HepG2 (cell line): ENCODE results near the gene HES6. TPM values are rescaled to one million over a fixed set of nuclear protein-coding genes. Genes with fewer than 3 reads are reported as not detected.

Experiments
- ATF4 ChIP-seq, 2 experiments: fragments of 450-650 bp in 1 of 2; sonication (generic) in 1 of 2; formaldehyde crosslinking; IDR thresholded peaks; 2 replicates each; pipeline versions ENCODE4 v1.5.0 to v1.8.0; 2020 to 2022; ENCODE audit warnings: mild to moderate bottlenecking in 1 of 2, missing genetic modification reagents in 1 of 2
- ATF7 ChIP-seq, 2 experiments: fragments of 450-650 bp in 1 of 2; sonication (generic) in 1 of 2; formaldehyde crosslinking in 1 of 2; IDR thresholded peaks; 2 replicates each; pipeline versions ENCODE4 v1.4.0 to v1.6.1; 2016 to 2020; ENCODE audit warnings: antibody characterized with exemption in 1 of 2, mild to moderate bottlenecking in 1 of 2, missing genetic modification reagents in 1 of 2
- BRD4 ChIP-seq: sonication (generic); formaldehyde crosslinking; IDR thresholded peaks from 2 replicates; pipeline ENCODE4 v1.4.0; 2020; ENCODE audit warnings: missing genetic modification reagents
- DMAP1 ChIP-seq: IDR thresholded peaks from 2 replicates; pipeline ENCODE4 v1.6.1; 2016
- HMGXB3 ChIP-seq: sonication (generic); formaldehyde crosslinking; IDR thresholded peaks from 2 replicates; pipeline ENCODE4 v1.4.0; 2020; ENCODE audit warnings: missing genetic modification reagents, borderline replicate concordance
- KLF16 ChIP-seq, 2 experiments: sonication (generic) in 1 of 2; formaldehyde crosslinking in 1 of 2; IDR thresholded peaks; 2 replicates each; pipeline versions ENCODE4 v1.6.1 to v1.8.0; 2016 to 2023; ENCODE audit warnings: missing genetic modification reagents in 2 of 2, missing compliant biosample characterization in 1 of 2
- KMT2B ChIP-seq: IDR thresholded peaks from 2 replicates; pipeline ENCODE4 v1.6.1; 2016; ENCODE audit warnings: missing genetic modification reagents, missing compliant biosample characterization
- MAZ ChIP-seq, 2 experiments: sonication (generic) in 1 of 2; formaldehyde crosslinking in 1 of 2; IDR thresholded peaks; 2 replicates each; pipeline versions ENCODE4 v1.5.0 to v1.6.1; 2012 to 2020; ENCODE audit warnings: low read depth in 2 of 2, mild to moderate bottlenecking in 2 of 2, borderline replicate concordance in 1 of 2, improper control_type of control experiment in 1 of 2, low read length in 1 of 2, missing genetic modification reagents in 1 of 2, moderate library complexity in 1 of 2
- NAIF1 ChIP-seq: sonication (generic); formaldehyde crosslinking; IDR thresholded peaks from 2 replicates; pipeline ENCODE4 v1.5.0; 2020; ENCODE audit warnings: mild to moderate bottlenecking, missing genetic modification reagents, borderline replicate concordance
- SMAD3 ChIP-seq: sonication (generic); formaldehyde crosslinking; IDR thresholded peaks from 2 replicates; pipeline ENCODE4 v1.4.0; 2020; ENCODE audit warnings: missing genetic modification reagents
- SMC3 ChIP-seq: IDR thresholded peaks from 2 replicates; pipeline ENCODE4 v1.6.1; 2011; ENCODE audit warnings: low read length, improper control_type of control experiment
- ZKSCAN8 ChIP-seq: IDR thresholded peaks from 2 replicates; pipeline ENCODE4 v1.6.1; 2016; ENCODE audit warnings: borderline replicate concordance, missing genetic modification reagents, missing compliant biosample characterization
- ZNF253 ChIP-seq: sonication (generic); formaldehyde crosslinking; IDR thresholded peaks from 2 replicates; pipeline ENCODE4 v1.8.0; 2022; ENCODE audit warnings: mild to moderate bottlenecking, missing genetic modification reagents, borderline replicate concordance
- ZNF263 ChIP-seq: sonication (generic); formaldehyde crosslinking; IDR thresholded peaks from 2 replicates; pipeline ENCODE4 v1.4.0; 2020; ENCODE audit warnings: missing genetic modification reagents
- ZNF292 ChIP-seq: sonication (generic); formaldehyde crosslinking; IDR thresholded peaks from 2 replicates; pipeline ENCODE4 v1.8.1; 2022; ENCODE audit warnings: mild to moderate bottlenecking, low read depth, missing genetic modification reagents, borderline replicate concordance
- ZNF556 ChIP-seq: sonication (generic); formaldehyde crosslinking; IDR thresholded peaks from 2 replicates; pipeline ENCODE4 v1.4.0; 2020; ENCODE audit warnings: mild to moderate bottlenecking, missing genetic modification reagents, borderline replicate concordance
- ZNF598 ChIP-seq: sonication (generic); formaldehyde crosslinking; IDR thresholded peaks from 2 replicates; pipeline ENCODE4 v1.5.1; 2020; ENCODE audit warnings: mild to moderate bottlenecking, missing genetic modification reagents, borderline replicate concordance
- ZNF883 ChIP-seq: sonication (generic); formaldehyde crosslinking; IDR thresholded peaks from 2 replicates; pipeline ENCODE4 v1.5.1; 2020; ENCODE audit warnings: mild to moderate bottlenecking, missing genetic modification reagents; ENCODE audit errors: not compliant biosample characterization
- polyA plus RNA-seq, 8 experiments: library from polyadenylated mRNA; depleted of rRNA in 3 of 8; stranded (reverse) in 7 of 8; unstranded in 1 of 8; fragments of >200 nt; fragmentation: Illumina TruSeq in 4 of 8; extraction: Trizol in 4 of 8; gene quantifications; 2 replicates each; pipeline versions ENCODE4 v1.2.1 to v1.2.3, GENCODE V29; 2011 to 2016; ENCODE audit warnings: low read depth in 4 of 8, missing spikeins in 1 of 8, mixed read lengths in 1 of 8; ENCODE audit not compliant: insufficient read depth in 1 of 8
- total RNA-seq, 5 experiments: library from RNA; depleted of rRNA; stranded (reverse); fragments of >200 nt; fragmentation: Illumina TruSeq; extraction: Trizol; gene quantifications; 2 replicates each; pipeline ENCODE4 v1.2.3, GENCODE V29; 2016; ENCODE audit warnings: low read depth in 1 of 5
- TF ChIP-seq, protein P1 (sequence below): sonication (generic); formaldehyde crosslinking; IDR thresholded peaks from 2 replicates; pipeline ENCODE4 v1.8.0; 2022; ENCODE audit warnings: low read depth, missing genetic modification reagents
- TF ChIP-seq, protein P2 (sequence below): sonication (generic); formaldehyde crosslinking; IDR thresholded peaks from 2 replicates; pipeline ENCODE4 v1.8.1; 2023; ENCODE audit warnings: mild to moderate bottlenecking, missing genetic modification reagents

HES6 gene
- total and polyA plus RNA-seq, 2 of the 13 experiments (the other 11 are each of a cell fraction or from before 2014, with no cell fraction given): 19.5 to 82.8 TPM

GRCh38 chr2:238220274-238220891 is 19.5 kb downstream of the HES6 start (continued):
- TF ChIP-seq KMT2B (CRISPR knock-in tag): no peak
- TF ChIP-seq, protein P1, sequence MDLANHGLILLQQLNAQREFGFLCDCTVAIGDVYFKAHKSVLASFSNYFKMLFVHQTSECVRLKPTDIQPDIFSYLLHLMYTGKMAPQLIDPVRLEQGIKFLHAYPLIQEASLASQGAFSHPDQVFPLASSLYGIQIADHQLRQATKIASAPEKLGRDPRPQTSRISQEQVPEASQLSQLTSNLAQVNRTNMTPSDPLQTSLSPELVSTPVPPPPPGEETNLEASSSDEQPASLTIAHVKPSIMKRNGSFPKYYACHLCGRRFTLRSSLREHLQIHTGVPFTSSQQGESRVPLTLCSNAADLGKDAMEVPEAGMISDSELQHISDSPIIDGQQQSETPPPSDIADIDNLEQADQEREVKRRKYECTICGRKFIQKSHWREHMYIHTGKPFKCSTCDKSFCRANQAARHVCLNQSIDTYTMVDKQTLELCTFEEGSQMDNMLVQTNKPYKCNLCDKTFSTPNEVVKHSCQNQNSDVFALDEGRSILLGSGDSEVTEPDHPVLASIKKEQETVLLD (CRISPR knock-in tag): no peak
- peak in 1 of 2 experiments; percentile 56; a peak in 1 of 4 replicates for TF ChIP-seq ATF4 (CRISPR knock-in tag; IDR thresholded peaks at IDR 0.05)
- 0 out of 2 replicates have a peak, but pooled peaks have one; percentile 38 for TF ChIP-seq DMAP1 (CRISPR knock-in tag)
- TF ChIP-seq BRD4 (CRISPR knock-in tag): no peak
- no peak for TF ChIP-seq ZNF253
- no peak for TF ChIP-seq ZNF883 (CRISPR knock-in tag)
- TF ChIP-seq ZNF263 (CRISPR knock-in tag): 0 out of 2 replicates have a peak, but pooled peaks have one; percentile 15
- TF ChIP-seq ZNF598 (CRISPR knock-in tag): 0 out of 2 replicates have a peak, but pooled peaks have one; percentile 11
- no peak for TF ChIP-seq MAZ (IDR thresholded peaks at IDR 0.05; ENCODE audit: borderline replicate concordance, low read depth, low read length)
- no peak for TF ChIP-seq MAZ (CRISPR knock-in tag; IDR thresholded peaks at IDR 0.05; ENCODE audit: low read depth)
- TF ChIP-seq ZNF292: 0 out of 2 replicates have a peak, but pooled peaks have one; percentile 20
- peak; percentile 32 for TF ChIP-seq ATF7 (IDR thresholded peaks at IDR 0.05)
- TF ChIP-seq ATF7 (CRISPR knock-in tag; IDR thresholded peaks at IDR 0.05): no peak
- TF ChIP-seq, protein P2, sequence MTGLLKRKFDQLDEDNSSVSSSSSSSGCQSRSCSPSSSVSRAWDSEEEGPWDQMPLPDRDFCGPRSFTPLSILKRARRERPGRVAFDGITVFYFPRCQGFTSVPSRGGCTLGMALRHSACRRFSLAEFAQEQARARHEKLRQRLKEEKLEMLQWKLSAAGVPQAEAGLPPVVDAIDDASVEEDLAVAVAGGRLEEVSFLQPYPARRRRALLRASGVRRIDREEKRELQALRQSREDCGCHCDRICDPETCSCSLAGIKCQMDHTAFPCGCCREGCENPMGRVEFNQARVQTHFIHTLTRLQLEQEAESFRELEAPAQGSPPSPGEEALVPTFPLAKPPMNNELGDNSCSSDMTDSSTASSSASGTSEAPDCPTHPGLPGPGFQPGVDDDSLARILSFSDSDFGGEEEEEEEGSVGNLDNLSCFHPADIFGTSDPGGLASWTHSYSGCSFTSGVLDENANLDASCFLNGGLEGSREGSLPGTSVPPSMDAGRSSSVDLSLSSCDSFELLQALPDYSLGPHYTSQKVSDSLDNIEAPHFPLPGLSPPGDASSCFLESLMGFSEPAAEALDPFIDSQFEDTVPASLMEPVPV (CRISPR knock-in tag): no peak
- TF ChIP-seq NAIF1: no peak
- no peak for TF ChIP-seq HMGXB3 (CRISPR knock-in tag)
- peak; percentile 39; the same call in 1 of the 2 replicates for TF ChIP-seq SMAD3 (CRISPR knock-in tag)
- peak in 1 of 2 experiments; percentile 52; a peak in 1 of 4 replicates for TF ChIP-seq KLF16 (CRISPR knock-in tag; IDR thresholded peaks at IDR 0.05)
- TF ChIP-seq ZNF556 (CRISPR knock-in tag): 0 out of 2 replicates have a peak, but pooled peaks have one; percentile 11
- TF ChIP-seq ZKSCAN8 (CRISPR knock-in tag): no peak
- TF ChIP-seq SMC3: no peak
